GM18519 (cell line): ENCODE data around the gene SPG7.

Source experiments
- ATAC-seq: cut with Tn5 transposase; IDR thresholded peaks from one replicate; pipeline ENCODE4 v1.9.1; 2021; ENCODE audit warnings: mild to moderate bottlenecking, moderate library complexity; ENCODE audit not compliant: unreplicated experiment, low FRiP score

The SPG7 gene

DNA sequence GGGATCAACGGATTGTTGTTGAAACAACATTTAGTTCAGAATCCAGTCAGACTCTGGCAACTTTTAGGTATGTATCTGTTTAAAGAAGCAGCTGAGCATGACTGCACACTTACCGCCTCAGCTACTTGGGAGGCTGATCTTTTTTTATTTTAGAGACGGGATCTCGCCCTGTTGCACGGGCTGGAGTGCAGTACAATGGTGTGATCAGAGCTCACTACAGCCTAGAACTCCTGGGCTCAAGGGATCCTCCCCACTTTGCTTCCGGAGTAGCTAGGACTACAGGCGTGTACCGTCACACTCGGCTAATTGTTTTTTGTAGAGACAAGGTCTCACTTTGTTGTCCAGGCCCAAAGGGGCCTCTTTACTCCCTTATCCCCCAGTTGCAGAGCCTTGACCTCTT is 2.3 kb downstream of the SPG7 start:
- no peak for ATAC-seq

DNA sequence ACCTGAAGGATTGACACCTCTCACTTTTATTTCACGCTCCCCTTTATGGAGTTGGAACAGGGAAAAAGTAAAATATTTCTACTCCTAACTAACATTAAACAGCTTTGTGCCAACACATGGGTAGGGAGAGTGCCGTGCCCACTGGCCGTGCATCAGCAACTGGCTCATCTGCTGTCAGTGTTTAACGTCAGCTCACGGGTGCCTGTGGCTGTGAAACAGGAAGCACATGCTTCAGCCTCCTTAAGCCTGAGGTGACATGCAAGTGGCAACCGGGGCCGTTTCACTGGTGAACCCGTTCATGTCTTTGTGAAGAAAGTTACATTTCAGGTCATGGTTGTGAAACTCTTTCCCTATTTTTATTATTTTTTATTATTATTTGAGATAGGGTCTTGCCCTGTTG is 3.2 kb downstream of the SPG7 start:
- ATAC-seq: no peak

GRCh38 chr16:89512453-89512852 is 4.2 kb downstream of the SPG7 start:
- no peak for ATAC-seq

DNA sequence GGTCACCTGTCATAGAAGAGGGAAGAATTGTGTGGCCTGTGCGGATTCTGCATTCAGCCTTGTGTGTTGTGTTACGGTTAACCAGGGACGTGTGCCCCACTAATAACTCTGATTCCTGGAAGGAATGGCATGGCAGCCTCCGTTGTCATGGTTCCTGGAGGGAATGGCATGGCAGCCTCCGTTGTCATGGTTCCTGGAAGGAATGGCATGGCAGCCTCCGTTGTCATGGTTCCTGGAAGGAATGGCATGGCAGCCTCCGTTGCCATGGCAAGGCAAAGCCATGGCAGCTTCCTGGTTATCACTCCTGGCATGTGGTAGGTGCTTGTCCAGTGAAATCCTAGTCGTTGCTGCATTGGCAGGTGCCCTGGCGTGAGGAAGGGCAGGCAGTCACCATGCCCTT is 8.9 kb downstream of the SPG7 start:
- ATAC-seq: no peak

DNA sequence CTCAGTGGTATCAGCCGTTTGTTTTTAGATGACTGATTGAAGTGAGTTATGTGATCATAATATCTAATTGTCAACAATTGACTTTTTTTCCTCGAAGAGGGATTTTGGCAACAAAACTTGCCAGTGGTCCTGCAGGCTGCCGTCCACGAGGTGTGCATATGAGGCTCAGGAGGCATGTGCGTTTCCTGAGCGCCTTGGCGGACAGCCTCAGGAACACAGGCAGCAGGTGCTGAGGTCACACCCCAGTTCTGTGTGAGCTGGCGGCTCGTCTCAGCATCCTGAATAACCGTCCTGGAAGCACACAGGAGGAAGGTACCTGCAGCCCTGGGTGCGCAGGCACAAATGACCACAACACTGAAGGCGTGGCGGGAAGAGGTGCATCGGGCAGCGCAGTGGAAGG is 11.7 kb downstream of the SPG7 start:
- ATAC-seq: no peak

DNA sequence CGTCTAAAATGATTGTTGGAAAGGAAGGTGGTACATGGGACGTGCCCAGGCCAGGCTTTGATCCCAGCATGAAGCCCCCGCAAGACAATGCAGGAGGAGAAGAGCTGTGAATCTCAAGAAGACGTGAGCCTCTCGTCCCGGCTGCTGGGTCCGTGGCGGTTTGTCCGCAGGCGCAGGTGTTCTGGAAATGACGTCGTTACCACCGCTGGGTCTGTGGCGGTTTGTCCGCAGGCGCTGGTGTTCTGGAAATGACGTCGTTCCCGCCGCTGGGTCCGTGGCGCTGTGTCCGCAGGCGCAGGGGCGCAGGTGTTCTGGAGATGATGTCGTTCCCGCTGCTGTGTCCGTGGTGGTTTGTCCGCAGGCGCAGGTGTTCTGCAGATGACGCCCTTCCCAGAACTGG is 14.1 kb downstream of the SPG7 start:
- ATAC-seq: no peak

- no peak for ATAC-seq
Measured at GRCh38 chr16:89523680-89524344, 15.6 kb downstream of the SPG7 start.

GRCh38 chr16:89525146-89525913 is 17.1 kb downstream of the SPG7 start:
- ATAC-seq: no peak

GRCh38 chr16:89529097-89529496 is 20.9 kb downstream of the SPG7 start:
- ATAC-seq: no peak

GRCh38 chr16:89530401-89531381 is 22.5 kb downstream of the SPG7 start:
- ATAC-seq: no peak

- ATAC-seq: no peak
Measured at GRCh38 chr16:89531821-89532526, 23.8 kb downstream of the SPG7 start.

DNA sequence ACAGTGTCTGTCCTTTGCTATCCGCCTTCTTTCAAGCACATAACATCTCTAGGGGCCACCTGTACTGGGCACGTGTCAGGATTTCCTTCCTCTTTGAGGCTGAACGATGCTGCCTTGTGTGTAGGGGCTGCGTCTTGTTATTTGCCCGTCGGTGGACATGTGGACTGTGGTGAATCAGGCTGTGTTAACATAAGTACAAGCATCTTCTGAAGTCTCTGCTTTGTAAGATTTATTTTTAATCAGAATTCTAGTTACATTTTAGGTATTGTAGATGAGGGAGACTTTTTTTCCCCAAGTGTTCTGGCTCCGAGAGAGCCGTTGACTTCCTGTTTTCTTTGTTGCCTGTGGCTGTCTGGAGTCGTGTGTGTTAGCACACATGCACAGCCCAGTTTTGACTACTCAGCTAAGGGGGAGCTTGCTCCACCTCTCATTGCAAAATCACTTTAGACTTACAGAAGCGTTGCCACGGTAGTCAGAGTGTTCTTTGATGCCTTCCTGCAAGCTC is 26.1 kb downstream of the SPG7 start:
- no peak for ATAC-seq

DNA sequence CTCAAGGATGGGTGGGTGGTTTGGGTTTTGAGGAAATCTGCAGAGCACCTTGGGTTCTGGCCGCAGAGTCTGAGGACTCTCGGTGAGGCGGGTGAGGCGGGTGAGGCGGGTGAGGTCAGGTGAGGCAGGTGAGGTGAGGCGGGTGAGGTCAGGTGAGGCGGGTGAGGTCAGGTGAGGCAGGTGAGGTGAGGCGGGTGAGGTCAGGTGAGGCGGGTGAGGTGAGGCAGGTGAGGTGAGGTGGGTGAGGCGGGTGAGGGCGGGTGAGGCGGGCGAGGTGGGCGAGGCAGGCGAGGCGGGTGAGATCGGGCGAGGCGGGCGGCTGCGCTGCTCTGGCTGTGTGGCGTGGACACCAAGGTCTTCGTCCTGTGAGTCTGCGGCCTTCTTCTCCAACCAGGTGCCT is 28.2 kb downstream of the SPG7 start:
- no peak for ATAC-seq

DNA sequence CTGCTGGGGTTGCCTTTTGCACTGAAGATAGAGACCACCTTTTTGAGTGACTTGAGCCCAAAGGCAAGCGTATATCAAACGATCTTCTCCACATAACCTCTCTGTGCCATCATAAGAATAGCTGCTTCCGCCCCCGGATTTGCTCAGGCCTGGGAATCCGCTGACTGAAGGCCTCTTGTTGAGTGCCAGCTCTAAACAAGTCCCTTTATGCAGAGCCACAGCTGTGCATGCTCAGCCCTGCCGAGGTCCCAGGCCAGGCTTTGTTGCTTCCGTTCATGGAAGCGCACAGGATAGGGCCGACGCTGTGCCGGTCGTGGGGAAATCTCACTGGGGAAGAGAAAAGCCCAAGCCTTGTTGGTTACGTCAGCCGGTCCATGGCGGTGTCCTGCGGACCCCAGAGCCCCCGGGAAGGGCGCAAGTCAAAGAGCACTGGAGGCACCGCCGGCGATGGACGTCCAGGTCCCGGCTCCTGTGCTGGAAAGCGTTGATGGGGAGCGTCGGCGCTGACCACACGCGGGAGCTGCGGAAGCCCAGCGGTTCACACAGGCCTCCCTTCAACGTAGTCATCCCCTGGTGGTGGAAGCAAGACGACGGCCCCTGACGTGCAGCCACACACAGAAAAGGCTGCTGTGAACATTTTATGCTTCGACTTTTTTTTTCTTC is 28.8 kb downstream of the SPG7 start:
- no peak for ATAC-seq

GRCh38 chr16:89537549-89537925 is 29.3 kb downstream of the SPG7 start:
- no peak for ATAC-seq

DNA sequence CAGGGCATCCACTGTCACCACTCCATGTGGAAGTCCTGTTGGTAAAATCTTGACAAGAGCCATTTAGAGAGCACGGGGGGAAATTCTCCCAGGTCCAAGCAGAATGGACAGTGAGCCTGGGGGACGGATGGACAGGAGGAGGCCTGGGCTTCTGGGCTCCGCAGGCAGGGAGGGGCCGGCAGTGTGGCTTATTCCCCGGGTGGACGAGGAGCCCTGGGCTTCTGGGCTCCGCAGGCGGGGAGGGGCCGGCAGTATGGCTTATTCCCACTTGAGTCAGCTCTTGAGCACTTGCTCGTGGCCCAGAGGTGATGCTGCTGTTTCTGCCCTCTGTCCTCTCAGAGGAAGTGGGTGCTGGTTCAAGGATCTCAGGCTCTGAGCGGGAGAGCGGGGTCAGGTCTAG is 30.1 kb downstream of the SPG7 start:
- no peak for ATAC-seq

DNA sequence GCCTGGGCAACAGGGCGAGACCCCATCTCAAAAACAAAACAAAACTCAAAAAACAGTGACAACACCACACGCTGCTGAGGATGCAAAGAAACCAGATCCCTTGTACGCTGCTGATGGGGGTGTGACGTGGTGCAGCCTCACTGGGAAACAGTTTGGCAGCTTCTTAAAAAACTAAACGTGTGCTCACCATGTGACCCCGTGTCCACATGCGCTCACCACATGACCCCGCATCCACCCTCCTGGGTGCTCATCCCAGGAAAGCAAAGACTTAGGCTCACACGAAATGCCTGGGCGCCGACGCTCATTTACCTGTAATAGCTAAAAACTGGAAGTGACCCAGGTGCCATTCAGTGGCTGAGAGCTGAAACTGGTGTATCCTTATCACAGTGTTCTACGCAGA is 32.4 kb downstream of the SPG7 start:
- no peak for ATAC-seq

DNA sequence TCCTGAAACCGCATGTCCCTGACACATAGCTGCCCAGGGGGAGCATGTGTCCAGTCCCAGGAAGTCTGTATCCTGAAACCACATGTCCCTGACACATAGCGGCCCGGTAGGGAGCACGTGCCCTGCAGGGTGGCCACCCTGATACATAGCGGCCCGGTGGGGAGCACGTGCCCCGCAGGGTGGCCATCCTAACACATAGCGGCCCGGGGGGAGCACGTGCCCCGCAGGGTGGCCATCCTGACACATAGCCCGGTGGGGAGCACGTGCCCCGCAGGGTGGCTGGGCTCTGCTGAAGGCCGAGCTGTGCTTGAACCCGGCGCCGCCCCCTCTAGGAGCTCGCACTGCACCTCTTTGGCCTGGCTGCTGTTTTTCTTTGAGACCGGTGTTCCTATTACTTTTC is 33.6 kb downstream of the SPG7 start:
- ATAC-seq: no peak

DNA sequence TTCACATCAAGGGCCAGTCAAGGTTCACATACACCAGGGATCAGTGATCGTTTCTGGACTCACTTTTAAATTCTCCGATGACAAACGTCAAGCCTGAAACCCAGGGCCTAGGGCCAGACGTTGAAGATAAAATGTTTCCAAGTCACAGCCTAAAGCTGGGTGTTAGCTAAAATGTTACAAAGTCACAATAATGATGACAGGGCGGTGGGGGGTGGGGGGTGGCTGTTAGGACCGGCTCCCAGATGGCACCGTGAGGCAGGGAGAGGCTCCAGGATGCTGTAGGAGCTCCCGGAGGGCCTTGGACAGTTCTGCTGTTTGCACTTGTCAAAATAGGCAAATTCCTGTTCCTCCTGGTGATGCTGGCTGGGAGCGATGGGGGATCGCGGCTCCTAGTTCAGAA is 35.9 kb downstream of the SPG7 start:
- no peak for ATAC-seq

DNA sequence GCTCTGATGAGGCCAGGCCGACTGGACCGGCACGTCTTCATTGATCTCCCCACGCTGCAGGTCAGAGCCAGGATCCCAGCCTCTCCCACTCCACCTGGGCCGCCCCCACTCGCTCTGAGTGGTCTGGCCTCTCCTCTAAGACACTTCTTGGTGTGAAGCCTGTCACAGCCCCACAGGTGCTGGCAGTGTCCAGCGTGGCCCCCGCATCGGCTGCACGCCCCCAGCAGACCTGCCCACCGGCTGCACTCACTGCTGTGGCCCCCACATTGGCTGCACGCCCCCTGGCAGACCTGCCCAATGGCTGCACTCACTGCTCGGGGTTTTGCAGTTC is 36.5 kb downstream of the SPG7 start:
- no peak for ATAC-seq
